Measurements from ENCODE around the gene FOXJ1. TPM values are rescaled to one million over a fixed set of nuclear protein-coding genes. Genes with fewer than 3 reads are reported as not detected.

Gene FOXJ1
- total RNA-seq, 1 experiment from 2014 or later: 2.0 TPM

DNA sequence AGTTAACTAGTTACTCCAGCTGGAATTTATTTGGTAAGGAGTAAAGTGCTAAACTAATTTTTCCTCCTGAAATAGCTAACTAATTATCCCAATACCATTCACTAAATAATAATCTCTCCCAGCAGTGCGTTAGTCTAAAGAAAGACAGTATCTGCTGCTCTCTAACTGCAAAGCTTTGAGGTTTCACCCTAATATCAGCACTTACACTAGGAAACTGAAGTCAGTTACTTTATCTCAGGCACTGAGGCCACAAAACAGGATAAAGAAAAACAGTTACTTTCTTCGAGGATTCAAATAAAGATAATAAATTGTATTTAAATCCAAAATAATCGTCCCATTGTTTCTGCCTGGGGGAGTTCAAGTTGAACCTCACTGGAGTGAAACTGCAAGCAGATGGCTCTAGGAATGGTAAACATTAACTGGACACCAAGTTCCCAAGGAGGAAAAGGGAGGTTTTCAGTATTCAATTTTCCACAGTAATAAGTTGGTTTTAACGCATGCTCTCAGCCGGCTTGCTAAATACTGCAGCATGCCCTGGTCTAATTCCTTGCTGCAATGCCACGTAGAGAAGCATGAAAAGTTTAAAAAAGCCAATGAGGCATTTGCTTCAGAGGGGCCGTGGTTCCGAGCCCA, 20.0 kb upstream of the FOXJ1 start:
- DNase-seq (ENCODE audit: low spot score): no peak

- no peak for DNase-seq (ENCODE audit: low spot score)
Observed at GRCh38 chr17:76159157-76159556, 18.1 kb upstream of the FOXJ1 start.

DNA sequence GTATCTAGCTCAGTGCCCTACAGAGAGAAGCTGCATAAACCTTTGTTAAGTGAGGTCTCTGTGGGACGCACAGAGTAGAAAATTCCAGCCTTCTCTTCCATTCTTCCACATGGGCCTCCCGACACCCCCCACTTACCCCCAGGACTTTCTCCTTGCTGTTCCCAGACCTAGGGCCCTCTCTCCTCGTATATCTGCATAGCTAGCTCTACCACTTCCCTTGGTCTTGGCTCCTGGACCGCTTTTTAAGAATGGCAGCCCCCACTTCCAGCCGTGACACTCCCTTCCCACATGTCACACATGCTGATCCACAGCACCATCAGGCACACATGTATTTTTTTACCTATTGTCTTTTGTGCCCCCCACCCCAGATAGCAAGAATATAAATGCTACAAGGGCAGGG, 16.7 kb upstream of the FOXJ1 start:
- no peak for DNase-seq (ENCODE audit: low spot score)

- no peak for DNase-seq (ENCODE audit: low spot score)
Observed at GRCh38 chr17:76156662-76156991, 15.6 kb upstream of the FOXJ1 start.

- DNase-seq (ENCODE audit: low spot score): peak; percentile 59
Observed at GRCh38 chr17:76155988-76156661, 15.1 kb upstream of the FOXJ1 start.

- DNase-seq (ENCODE audit: low spot score): no peak
Observed at GRCh38 chr17:76154936-76155845, 14.1 kb upstream of the FOXJ1 start.

DNA sequence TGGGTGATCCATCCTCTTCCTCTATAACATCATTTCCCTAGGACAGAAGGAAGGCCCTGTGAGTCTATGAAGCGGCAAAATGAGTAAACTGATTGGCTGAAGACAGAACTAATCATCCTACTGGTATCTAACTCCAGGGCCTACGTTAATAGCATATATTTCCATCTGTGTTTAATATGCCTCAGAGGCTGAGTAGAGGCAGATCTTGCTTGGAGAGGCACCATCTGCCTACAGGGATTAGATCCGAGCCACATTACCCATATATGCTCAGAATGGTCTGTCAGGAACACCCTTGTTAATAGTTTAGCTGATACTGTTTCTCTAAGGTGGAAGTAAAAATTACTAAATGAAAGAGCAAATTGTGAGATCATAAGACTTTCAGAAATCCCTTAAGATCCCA, 13.2 kb upstream of the FOXJ1 start:
- DNase-seq (ENCODE audit: low spot score): no peak

DNA sequence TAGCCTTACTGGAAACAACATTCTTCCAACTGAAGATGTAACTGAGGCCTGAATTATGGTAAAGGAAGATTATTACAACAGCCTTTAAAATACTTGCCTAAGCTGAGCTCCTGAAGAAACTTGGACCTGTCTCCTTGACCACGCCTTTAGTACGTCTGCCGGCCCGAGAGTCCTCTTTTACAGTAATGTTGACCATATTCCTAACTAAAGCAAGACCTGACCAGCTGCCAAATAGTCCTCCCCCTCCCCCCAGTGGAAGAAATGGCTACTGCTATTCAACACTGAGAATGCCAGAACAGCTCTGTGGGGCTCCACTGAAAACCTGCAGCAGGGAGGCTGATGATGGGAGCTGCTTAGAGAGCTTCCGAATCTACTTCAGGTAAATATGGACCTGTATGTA, 12.6 kb upstream of the FOXJ1 start:
- peak; percentile 16 for DNase-seq (ENCODE audit: low spot score)

DNA sequence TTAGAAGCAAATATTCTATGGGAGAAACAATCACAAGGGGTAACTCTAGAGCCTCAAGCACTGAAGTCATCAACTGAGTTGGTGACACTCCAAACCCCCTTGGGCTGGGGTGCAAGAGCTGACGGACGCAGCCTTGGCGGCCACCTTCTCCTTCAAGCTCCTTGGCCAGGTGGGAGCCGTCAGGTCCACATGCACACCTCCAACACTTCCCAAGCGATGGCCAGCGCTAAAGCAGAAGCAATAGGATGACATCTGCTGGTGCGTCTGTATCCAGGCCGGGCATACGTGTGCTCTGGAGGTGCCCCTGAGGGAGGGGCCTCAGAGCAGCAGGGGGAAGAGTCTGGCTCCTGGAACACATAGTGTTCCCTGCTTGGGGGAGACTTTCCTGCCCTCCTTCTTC, 12.2 kb upstream of the FOXJ1 start:
- no peak for DNase-seq (ENCODE audit: low spot score)

GRCh38 chr17:76152591-76152990, 11.5 kb upstream of the FOXJ1 start:
- DNase-seq (ENCODE audit: low spot score): no peak

DNA sequence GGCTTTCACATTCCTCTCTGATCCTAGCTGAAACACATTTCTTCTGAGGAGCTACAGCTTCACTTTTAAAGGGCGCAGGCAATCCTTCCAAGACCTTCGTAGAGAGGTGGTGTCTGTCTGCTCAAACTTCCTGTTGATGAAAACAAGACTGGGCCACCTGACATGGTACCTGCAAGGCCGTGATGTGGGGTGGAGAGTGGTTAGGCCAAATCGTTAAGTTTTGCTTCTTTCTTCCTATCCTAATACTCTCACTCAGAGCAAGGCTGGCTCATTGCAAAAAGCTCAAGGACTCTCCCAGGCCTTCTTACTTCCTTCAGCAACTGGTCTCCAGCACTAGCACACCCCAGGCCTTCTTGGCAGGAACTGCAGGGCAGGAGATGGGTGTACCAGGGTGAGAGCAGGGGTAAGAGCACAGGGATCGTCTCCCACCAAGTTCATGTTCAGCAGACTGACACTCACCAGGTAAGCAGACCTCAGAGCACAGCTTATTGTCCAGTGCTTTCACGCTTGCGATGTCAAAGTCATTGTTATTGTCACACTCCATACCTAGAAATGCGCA, 10.9 kb upstream of the FOXJ1 start:
- no peak for DNase-seq (ENCODE audit: low spot score)

DNA sequence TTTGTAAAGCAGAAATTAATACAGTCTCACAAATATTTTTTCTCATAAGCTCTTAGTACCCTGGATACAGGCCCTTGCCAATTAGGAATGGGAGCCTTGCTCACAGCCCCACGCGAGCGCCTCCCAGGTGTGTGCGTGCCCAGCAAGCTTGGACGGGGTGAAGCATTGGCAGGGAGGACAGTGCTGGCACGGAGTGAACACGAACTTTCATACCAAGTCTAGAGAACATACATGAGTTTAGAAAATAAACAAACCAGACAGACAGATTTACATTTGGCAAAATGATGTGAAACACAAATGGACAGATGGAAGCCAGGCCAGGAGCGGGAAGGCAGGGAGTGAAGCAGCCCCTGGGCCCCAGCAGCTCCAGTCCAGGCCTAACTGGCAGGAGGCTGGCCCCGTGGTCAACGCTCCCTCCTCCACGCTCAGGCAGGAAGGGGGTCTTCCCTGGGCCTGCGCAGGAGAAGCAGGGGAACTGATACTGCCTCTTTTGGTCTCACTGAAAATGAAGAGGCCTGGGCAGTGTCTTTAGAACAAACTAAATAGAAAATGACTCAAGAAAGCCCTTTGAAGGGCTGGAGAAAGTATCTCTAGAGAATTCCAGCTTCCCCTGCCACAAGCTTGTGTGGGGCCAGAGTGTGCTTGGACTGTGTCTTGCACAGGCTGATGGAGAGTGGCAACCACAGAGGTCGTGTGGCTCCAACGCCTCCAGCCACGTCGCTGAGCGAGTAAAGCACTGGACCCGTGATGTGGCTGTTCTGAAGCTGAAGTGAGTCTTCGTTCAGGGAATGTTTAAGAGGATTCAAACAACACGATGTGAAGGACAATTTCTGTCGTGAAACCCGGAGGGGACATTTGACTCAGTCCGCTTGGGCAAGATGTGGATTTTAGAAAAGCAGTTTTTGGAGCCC, 9.9 kb upstream of the FOXJ1 start:
- DNase-seq (ENCODE audit: low spot score): no peak

GRCh38 chr17:76149214-76149613, 8.2 kb upstream of the FOXJ1 start:
- no peak for DNase-seq (ENCODE audit: low spot score)

DNA sequence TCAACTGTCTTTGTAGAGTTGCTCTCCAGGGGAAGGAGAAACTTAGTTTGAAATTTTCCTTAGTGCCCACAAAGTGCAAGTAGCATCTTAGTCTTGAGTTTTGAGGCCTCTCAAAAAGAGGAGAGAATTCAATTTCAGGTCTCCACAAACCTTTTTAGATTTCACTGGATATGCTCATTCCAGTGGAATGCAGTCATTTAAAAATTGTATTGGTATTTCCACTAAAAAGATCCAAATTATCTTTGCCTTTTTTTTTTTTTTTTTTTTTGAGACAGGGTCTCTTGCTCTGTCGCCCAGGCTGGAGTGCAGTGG, 6.9 kb upstream of the FOXJ1 start:
- no peak for DNase-seq (ENCODE audit: low spot score)

DNA sequence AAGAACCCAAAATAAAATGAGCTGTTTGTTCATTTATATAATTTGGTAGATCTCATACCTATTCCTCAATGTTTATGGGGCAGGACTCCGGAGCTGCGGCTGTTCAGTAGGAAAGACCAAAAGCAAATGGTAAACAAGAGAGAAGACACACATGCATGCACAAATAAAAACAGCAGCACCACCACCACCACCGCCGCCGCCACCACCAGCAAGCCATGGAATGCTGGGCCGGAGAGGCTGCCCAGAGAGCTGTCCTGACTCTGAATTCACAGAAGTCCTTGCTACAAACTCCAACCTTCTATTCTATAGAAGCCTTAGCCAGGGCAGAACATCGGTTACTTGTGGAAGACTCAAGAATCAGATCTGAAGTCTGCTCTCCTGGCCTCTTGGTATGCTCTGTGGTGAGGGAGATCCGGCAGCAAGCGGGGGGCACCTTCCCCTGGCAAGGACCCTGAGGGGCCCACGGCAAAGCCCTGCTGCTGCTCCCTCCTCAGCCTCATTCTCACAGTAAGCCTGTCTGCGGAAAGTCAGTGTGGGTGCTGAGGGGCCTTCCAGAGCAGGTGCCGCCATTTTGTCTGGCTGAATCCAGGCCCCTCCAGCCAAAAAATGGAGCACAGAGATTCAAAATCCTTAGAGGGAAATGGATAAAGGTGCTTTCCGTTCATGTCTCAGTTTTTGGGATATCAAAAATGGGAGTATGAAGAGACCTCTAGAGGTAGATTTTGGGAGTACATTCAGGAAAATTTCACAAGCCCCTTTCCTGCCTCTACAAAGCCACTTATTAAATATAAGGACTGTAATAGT, 6.4 kb upstream of the FOXJ1 start:
- DNase-seq (ENCODE audit: low spot score): peak; percentile 38

DNA sequence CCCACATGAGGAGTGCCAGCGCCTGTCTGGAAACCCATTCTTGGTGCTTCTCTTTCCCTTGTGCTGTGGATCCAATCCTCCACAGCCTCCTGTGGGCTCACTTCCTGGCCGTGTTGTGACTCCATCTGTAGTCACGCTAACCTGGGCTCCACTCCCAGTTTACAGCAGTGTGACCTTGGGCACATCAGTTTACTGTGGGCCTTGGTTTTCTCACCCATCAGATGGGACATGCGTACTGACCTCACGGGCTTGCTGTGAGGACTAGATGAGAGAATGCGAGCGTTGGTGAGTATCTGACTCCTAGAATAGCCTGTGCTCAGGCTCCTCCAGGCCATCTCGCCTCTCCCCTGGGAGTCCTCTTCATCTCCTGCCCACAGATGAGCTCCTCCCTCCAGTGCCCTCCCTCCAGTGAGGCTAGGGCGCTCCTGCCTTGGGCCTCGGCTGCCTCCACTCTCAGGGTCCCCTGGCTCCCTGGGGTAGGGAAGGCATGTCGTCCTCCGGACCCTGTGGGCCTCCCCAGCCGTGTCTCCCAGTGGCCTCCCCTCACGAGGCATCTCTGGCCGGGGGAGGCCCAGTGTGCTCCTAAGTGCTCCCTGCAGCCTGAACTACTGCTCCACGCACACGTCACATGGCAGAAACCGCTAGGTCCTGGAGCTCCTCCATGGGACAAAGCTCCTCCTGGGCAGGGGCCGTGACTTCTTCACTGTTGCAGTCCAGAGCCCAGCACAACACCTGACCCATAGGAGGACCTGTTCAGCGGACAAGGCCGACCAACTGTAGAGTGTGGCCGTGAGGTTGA, 5.2 kb upstream of the FOXJ1 start:
- no peak for DNase-seq (ENCODE audit: low spot score)

DNA sequence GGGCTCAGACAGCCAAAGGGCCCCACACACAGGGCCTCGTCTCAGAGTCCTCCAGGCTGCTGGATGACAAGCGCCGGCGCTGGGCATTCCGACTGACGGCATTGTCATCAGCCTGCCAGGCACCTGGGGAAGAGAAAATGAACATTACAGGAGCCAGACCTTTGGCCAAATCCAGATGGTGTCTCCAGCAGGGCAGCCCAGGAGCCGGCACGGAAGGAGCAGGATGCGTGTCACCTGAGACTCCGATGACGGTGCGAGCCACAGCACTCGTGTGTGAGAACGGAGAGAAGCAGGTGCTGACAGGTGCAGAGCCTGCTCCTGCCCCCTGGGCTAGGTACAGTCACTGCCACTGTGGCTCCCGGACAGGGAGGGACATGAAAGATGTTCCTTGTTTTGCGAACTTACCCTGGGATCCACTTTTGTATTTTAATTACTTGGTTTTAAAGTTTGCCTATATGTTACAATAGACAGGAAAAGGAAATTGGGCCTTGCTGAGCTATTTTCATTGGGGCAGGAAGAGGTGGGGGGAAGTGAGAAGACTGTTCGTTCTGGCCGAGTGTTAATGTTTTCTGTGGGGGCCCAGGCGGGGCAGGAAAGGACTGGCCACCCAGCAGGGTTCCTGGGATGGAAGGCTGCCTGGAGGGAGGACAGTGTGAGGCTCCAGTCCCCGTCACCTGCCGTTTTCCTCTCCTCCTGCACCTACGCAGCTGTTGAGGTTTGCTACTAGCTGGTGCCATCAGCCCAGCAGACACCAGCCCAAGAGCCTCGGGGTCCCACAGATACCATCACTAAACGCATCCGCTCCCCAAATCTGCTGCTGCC, 4.4 kb upstream of the FOXJ1 start:
- DNase-seq (ENCODE audit: low spot score): no peak

GRCh38 chr17:76142585-76143041, 1.6 kb upstream of the FOXJ1 start:
- no peak for DNase-seq (ENCODE audit: low spot score)
